Kasumi-1 (cell line): ENCODE results near the gene RNASE8.
A peak's percentile ranks its signal among the peaks of the same experiment; 100 is the strongest.
"Not testable (repeated sequence)": the region's sequence is repeated elsewhere in the genome, so short reads cannot be mapped to it uniquely, and the experiment has no call there.

Experiments used
- DNase-seq, 2 experiments: peaks; one replicate each; lab custom pipeline; 2025; lab: John Stamatoyannopoulos, UW

Gene RNASE8

DNA sequence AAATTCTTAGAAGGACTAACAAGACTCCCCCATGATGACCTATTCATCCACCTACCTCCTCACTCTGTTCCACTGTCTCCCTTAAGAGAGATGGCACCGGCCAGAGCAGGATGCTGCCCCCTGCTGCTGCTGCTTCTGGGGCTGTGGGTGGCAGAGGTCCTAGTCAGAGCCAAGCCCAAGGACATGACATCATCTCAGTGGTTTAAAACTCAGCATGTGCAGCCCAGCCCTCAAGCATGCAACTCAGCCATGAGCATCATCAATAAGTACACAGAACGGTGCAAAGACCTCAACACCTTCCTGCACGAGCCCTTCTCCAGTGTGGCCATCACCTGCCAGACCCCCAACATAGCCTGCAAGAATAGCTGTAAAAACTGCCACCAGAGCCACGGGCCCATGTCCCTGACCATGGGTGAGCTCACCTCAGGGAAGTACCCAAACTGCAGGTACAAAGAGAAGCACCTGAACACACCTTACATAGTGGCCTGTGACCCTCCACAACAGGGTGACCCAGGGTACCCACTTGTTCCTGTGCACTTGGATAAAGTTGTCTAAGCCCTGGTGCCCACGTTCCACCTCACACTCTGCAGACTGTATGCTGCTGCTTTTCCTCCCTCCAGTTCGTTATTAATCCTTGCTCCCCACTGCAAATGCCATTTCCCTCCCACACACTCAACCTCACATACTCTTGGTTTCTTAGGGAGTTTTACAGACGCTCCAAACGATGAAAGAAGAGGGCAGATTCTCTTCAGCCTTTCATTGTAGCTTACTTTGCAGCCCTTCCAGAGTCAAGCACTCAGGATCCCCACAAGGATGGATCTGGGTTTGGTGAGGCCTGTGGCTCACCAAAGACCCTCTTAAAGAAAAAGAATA is at the start of gene RNASE8:
RNASE8 (plus strand) TSS at position 20 of the 873 bp plus-strand sequence; CDS start at position 91, 71 bp downstream.
- no peak for DNase-seq

DNA sequence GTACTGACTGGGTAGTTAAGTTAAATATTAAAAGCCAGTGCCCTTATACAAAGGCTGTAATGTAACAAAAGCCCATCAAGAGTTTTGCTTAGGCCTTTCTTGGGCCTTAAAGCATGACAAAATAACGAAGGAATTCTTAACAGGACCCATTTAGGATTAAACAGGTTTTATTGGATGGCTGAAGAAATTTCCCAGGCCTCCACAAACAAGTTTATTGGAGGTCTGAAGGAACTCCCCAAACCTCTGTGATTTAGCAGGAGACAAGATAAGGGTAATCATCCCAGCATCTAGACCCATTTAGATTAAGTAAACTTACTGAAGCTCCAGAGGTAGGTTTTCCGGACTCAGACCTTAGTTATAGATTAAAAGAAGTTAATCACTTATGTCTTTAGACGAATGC is 47.9 kb upstream of the RNASE8 start:
- DNase-seq: not testable (repeated sequence)

- no peak for DNase-seq
These were observed 46.5 kb upstream of the RNASE8 start for GRCh38 chr14:21011136-21011535.

DNA sequence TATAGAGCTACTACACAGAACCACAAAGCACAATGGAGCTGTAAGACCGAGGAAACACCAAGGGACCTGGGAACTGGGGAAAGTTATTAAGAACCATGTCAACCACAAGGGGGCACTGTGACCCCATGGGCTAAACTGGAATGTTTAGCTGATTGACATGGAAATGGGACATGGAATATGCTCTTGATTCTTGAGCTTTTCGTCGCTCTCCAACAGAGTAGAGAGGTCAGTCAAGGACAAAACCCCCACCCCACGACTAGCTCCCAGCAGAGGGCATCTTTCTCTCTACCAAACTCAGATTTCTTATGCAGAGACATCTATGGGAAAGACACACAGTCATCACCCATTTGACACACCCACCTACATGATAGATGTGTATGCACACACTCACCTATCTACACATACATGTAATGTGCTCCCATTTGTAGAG is 42.8 kb upstream of the RNASE8 start:
- peak; percentile 79 to 86 for DNase-seq

GRCh38 chr14:21015312-21015711 is 42.3 kb upstream of the RNASE8 start:
- no peak for DNase-seq

DNA sequence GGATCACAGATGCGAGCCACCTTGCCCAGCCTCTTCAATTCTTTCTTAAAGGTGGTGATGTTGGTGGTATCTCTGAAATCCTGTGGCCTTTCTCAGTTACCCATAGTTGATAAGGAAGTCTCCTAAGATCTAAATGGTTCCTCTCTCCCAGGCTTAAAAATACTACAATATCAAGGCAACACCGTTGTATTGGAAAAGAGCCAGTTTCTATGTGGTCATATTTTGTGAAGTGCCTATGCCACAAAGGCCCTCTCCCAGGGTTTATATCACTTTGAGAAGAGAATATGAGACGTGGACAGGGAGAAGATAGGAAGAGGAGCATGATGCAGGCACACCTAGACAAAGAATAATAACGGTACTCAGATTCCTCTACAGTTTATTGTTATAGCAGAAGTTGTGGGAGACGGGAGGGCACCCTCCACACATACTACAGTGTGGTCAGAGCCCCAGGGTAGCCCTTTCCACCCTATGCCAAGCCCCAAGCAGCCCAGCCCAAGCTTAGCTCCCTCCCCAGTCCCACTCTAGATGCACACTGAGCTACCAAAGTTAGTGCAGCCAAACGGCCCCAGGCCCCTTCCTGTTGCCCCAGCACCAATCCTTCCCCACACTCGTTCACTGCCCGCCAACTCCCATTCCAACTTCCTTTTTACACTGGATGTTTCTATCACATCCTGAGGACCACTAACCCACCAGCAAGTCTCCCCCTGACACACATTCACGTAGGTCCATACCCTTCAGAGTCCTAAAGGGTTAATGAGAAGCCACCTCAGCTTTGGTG is 41.0 kb upstream of the RNASE8 start:
- DNase-seq: peak in 1 of 2 experiments; percentile 26

DNA sequence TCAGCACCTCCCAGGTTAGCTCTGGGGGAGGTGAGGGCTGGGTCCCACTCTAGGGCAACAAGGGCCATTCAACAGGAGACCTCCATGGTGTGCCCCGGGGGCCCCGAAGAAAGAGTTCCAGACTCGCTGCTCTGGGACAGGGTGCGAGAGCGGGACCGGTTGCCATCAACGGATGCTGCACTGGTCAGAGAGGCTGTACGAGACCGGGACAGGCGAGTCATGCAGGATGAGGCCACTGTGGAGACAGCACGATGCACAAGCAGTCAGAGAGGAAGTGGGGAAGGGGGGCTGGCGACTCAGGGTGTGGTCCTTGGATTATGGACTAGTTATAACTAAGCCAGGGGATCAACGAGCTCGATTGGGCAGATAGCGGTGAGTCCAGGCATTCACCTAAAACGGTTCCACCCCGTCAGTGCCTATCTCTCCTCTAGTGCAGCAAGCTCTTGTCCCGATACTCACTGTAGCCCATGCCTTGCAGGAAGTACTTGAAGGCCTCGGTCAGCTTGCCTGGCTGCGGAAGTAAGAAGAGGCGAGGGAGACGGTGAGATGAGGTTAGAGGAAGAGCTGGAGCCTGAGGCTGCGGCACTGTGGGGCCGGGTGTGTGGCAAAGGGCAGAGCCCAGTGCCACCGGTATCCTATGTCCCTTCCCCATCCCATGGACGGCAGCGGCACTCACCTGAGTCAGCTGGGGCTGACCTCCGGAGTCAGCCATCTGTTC is 39.9 kb upstream of the RNASE8 start:
- no peak for DNase-seq

DNA sequence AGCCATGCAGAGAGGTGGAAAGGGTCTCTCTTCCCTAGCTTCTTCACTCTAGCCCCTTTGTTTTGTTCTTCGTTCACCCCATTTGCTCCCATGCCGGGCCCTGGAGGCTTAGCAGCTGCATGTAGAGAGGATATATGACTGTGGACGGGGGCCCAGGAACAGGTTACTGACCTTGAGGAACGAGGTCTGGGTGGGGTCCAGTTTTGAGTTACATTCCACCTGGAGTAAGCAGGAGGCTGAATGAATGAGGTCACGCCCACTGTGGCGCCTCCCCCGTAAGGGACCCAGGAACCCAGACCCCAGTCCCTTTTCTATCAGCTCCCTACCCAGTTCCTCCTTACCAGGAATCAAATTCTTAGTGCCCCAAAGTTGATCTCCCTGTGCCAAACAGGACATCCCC is 39.3 kb upstream of the RNASE8 start:
- no peak for DNase-seq

DNA sequence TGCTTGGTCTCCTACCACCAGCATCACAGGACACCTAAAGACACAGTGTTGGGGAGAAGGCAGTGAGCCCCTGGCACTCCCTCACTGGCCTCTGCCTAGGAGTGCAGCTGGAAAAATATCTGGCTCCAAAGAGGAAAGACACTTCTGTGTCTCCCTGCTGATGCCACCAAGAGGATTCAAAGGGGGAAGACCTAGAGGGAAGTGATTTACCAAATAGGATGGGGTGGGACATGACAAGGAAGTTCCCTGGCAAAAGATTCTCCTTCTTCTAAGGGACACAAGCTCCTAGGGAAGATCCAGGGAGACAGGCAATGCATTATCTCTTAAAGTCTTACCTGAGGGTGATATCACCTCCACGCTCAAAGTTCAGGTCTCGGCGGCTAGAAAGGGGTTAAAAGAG is 38.8 kb upstream of the RNASE8 start:
- DNase-seq: no peak

- no peak for DNase-seq
These were observed 38.3 kb upstream of the RNASE8 start for GRCh38 chr14:21019366-21019765.

- no peak for DNase-seq
These were observed 36.6 kb upstream of the RNASE8 start for GRCh38 chr14:21020977-21021545.

- DNase-seq: no peak
These were observed 34.9 kb upstream of the RNASE8 start for GRCh38 chr14:21022686-21023085.

DNA sequence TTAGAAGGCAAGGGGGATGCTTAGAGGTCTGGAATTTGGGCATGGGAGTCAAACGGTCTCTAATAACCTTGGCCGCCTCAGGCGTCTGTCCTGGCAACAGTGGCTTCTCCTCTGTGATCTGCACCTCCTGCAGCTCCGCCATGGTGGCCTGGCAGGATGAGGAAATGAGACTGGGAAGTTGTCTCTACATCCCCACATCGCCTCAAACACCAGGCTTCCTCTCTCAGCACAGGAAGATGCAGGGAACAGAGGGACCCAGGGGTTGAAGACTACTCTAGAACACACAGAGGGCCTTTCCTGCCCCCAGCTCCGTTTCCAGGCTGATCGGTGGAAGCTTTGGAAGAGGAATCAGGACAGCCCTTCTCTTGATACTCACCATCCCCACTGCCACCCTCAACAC is 34.4 kb upstream of the RNASE8 start:
- DNase-seq: no peak

DNA sequence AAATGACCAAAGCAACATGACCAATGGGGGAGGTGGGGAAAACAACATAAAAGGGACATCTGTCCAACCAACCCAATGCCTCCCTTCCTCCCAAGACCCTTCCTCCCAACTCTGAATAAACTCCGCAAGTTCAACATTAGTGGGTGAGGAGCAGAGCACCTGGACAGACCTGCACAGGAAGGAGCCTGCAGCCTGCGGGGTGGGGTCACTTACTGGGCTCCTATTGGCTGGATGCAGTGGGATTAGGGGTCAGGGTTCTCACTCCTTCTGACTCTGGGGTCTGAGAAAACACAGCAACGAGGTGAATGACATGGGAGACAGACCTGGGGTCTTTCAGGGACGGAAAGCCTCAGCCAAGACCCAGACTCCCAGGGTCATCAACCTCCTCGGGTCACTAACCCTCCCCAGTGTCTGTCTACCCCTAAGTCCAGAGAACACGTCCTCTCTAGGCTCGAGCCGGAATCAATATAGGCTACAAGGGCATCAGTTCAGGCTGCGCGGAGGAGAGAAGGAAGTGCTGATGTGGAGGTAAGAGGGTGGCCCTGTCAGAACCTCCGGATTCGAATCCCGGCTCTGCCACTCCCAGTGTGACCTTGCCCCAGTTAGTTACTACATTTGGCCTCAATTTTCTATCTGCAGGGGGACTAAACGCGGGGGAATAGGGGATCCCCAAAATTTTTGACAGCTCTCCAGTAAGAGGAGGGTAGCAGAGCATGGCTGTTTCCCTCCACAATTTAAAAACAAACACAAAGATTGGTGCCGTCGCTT is 33.6 kb upstream of the RNASE8 start:
- no peak for DNase-seq

GRCh38 chr14:21024585-21025370 is 32.8 kb upstream of the RNASE8 start, which contains the start of gene NDRG2:
Gene NDRG2, minus strand, starts transcription at chr14:21025061. Its CDS starts 1,746 bp downstream, at chr14:21023315.
- DNase-seq: peak; percentile 32 to 37

DNA sequence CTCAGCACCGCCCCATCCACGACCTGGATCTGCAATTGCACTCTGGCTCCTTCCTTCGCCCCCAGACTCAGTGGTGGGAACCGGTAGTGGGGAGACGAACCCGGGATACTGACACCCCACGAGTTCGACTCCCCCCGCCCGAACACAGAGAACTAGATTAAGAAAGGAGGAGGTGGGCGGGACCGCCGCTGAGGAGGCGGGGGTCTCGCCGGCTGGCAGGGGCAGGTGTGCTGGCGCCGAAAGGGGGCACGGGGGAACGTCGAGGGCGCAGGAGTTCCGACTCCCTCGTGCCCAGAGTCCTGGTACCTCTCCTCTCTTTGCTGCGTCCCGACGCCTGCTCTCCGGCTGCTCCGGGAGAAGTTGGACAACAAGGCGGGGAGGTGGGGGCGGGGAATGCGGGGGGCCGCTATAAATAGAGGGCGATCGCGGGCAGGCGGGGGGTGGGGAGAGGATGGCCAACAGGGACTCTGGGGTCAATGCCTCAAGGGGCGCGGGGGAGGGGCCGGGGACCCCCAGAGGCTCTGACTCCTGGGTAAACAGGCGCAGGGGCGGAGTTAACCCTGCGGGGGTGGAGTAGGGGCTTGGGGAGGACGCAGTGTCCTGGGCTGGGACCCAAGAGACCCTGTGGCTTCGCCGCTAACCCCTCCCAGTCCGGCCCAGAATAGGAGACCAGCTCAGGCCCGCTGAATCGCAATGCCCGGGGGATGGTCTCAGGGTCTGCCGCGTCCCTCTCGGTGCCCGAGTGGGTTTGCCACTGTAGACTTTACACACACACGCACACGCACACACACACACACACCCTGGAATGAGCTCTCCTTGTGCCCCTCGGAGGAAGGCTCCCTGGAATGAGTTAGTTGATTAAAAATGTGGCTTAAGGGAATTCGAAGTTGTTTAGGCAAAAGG is 32.0 kb upstream of the RNASE8 start:
- DNase-seq: no peak

- no peak for DNase-seq
These were observed 31.2 kb upstream of the RNASE8 start for GRCh38 chr14:21026274-21026987.

- DNase-seq: no peak
These were observed 30.7 kb upstream of the RNASE8 start for GRCh38 chr14:21026988-21027315.

- no peak for DNase-seq
These were observed 27.7 kb upstream of the RNASE8 start, which contains the start of gene TPPP2 for GRCh38 chr14:21029917-21030316. Gene TPPP2, plus strand, starts transcription at chr14:21030217. Its CDS starts 365 bp downstream, at chr14:21030582.
